Gastrocnemius medialis (tissue), 4 donors: ENCODE results near the gene RAB11A. TPM values are rescaled to one million over a fixed set of nuclear protein-coding genes. Genes with fewer than 3 reads are reported as not detected.

ENCODE experiments used
- ATAC-seq, 2 donors: fragments of 150-250 bp; one replicate each; pipeline ENCODE4 v1.9.1; 2016
- DNase-seq, 2 donors: peaks; one replicate each; pipeline ENCODE4 v3.0.0-alpha.2; 2019
- H3K27ac ChIP-seq, 4 donors: fragments of 200-600 bp; sonication (generic); 1 replicate in 1 of 4; 2 replicates in 3 of 4; pipeline ENCODE4 v1.5.1; 2016 to 2018; ENCODE audit warnings: mild to moderate bottlenecking in 2 of 4, moderate library complexity in 1 of 4
- H3K27me3 ChIP-seq, 3 donors: fragments of 200-600 bp; sonication (generic) in 2 of 3; 1 replicate in 1 of 3; 2 replicates in 2 of 3; pipeline versions ENCODE4 v1.5.1 to v1.6.0; 2016 to 2019; ENCODE audit warnings: mild to moderate bottlenecking in 1 of 3, moderate library complexity in 1 of 3
- H3K36me3 ChIP-seq, 2 donors: fragments of 200-600 bp; sonication (generic) in 1 of 2; one replicate each; pipeline ENCODE4 v1.5.1; 2017 to 2018
- H3K4me1 ChIP-seq, 2 donors: fragments of 200-600 bp; sonication (generic) in 1 of 2; one replicate each; pipeline ENCODE4 v1.5.1; 2016 to 2017; ENCODE audit warnings: mild to moderate bottlenecking in 2 of 2
- H3K4me3 ChIP-seq, 4 donors: fragments of 200-600 bp; sonication (generic) in 3 of 4; 1 replicate in 1 of 4; 2 replicates in 3 of 4; pipeline ENCODE4 v1.5.1; 2016 to 2019; ENCODE audit warnings: mild to moderate bottlenecking in 2 of 4
- H3K9me3 ChIP-seq, 3 donors: fragments of 200-600 bp; sonication (generic) in 2 of 3; 1 replicate in 1 of 3; 2 replicates in 2 of 3; pipeline ENCODE4 v1.5.1; 2016 to 2019
- CTCF ChIP-seq, 5 experiments: fragments of 450-650 bp in 3 of 5; fragments of 200-600 bp in 2 of 5; sonication (generic) in 2 of 5; IDR thresholded peaks in 4 of 5; conservative IDR thresholded peaks in 1 of 5; 1 replicate in 4 of 5; 2 replicates in 1 of 5; pipeline ENCODE4 v1.5.1; 2016 to 2019; ENCODE audit warnings: antibody characterized with exemption in 5 of 5, mild to moderate bottlenecking in 3 of 5, moderate library complexity in 3 of 5
- POLR2A ChIP-seq, 2 donors: fragments of 450-650 bp; IDR thresholded peaks; one replicate each; pipeline ENCODE4 v1.6.1; 2017; ENCODE audit warnings: antibody characterized with exemption in 2 of 2, mild to moderate bottlenecking in 2 of 2, moderate library complexity in 2 of 2
- in situ Hi-C, 4 donors: fragments of 200-750 bp; cut with MboI; loops; one replicate each; pipeline versions ENCODE4 v1.15.0 to v1.8.0; 2017; ENCODE audit warnings: low sequenced_read_pairs in 4 of 4
- intact Hi-C: fragments of 100-400 bp; cut with DNase I; formaldehyde crosslinking; loops from one replicate; pipeline ENCODE4 v1.15.1; 2023; ENCODE audit warnings: low total_unique reads
- total RNA-seq, 4 donors: library from RNA; depleted of rRNA; stranded (reverse); fragments of >200 nt; gene quantifications; one replicate each; pipeline versions ENCODE4 v1.1.0 to v1.2.3, GENCODE V29; 2016

The RAB11A gene
- total RNA-seq, 4 donors from 2014 or later, result 93.0 to 207 (median 166) TPM

GRCh38 chr15:65920121-65920520 lies 50.8 kb downstream of the RAB11A start:
- Histone ChIP-seq H3K4me3 (no peak overlapping the region), H3K36me3 (no peaks in the 10 kb centered on the region), H3K27me3 (no peaks in the 10 kb centered on the region), H3K27ac (no peak overlapping the region), H3K9me3 (no peaks in the 10 kb centered on the region), H3K4me1 (peaks cover 0 to 2% of the 10 kb centered on the region in 2 donors)
- intact Hi-C loops (no loop called here), in situ Hi-C loops (no loop called here)
- no peak for DNase-seq
- TF ChIP-seq CTCF (IDR thresholded peaks at IDR 0.05 in 4 of 5, conservative IDR thresholded peaks at IDR 0.05 in 1 of 5) (no peak), POLR2A (IDR thresholded peaks at IDR 0.05) (no peak)
- ATAC-seq, result no peak

- no peak for TF ChIP-seq CTCF (IDR thresholded peaks at IDR 0.05 in 4 of 5, conservative IDR thresholded peaks at IDR 0.05 in 1 of 5)
- TF ChIP-seq POLR2A (IDR thresholded peaks at IDR 0.05), result no peak
- no peaks in the 10 kb centered on the region for H3K36me3 ChIP-seq
- H3K9me3 ChIP-seq, result no peaks in the 10 kb centered on the region
- H3K27me3 ChIP-seq, result no peaks in the 10 kb centered on the region
- intact Hi-C loops, result no loop called here
- peaks cover 0 to 2% of the 10 kb centered on the region in 2 donors for H3K4me1 ChIP-seq
- H3K27ac ChIP-seq, result no peak overlapping the region
- no peak overlapping the region for H3K4me3 ChIP-seq
- ATAC-seq (no peak), DNase-seq (no peak)
- in situ Hi-C loops, result no loop called here
Measured at GRCh38 chr15:65920825-65921309, 51.6 kb downstream of the RAB11A start.

GRCh38 chr15:65921780-65922179 lies 52.5 kb downstream of the RAB11A start:
- no peaks in the 10 kb centered on the region for H3K27me3 ChIP-seq
- no peaks in the 10 kb centered on the region for H3K36me3 ChIP-seq
- in situ Hi-C loops, result no loop called here
- peaks cover 0 to 2% of the 10 kb centered on the region in 2 donors for H3K4me1 ChIP-seq
- DNase-seq, result no peak
- H3K27ac ChIP-seq, result no peak overlapping the region
- intact Hi-C loops, result no loop called here
- no peak overlapping the region for H3K4me3 ChIP-seq
- no peaks in the 10 kb centered on the region for H3K9me3 ChIP-seq
- TF ChIP-seq CTCF (IDR thresholded peaks at IDR 0.05 in 4 of 5, conservative IDR thresholded peaks at IDR 0.05 in 1 of 5), result no peak
- no peak for TF ChIP-seq POLR2A (IDR thresholded peaks at IDR 0.05)
- no peak for ATAC-seq

GRCh38 chr15:65922621-65923020 lies 53.3 kb downstream of the RAB11A start:
- DNase-seq (no peak), ATAC-seq (no peak)
- Histone ChIP-seq H3K27ac (no peak overlapping the region), H3K36me3 (no peaks in the 10 kb centered on the region), H3K4me3 (no peak overlapping the region), H3K27me3 (no peaks in the 10 kb centered on the region), H3K9me3 (no peaks in the 10 kb centered on the region), H3K4me1 (no peaks in the 10 kb centered on the region)
- TF ChIP-seq POLR2A (IDR thresholded peaks at IDR 0.05), result no peak
- in situ Hi-C loops, result no loop called here
- intact Hi-C loops, result no loop called here

GRCh38 chr15:65923264-65923663 lies 54.0 kb downstream of the RAB11A start:
- ATAC-seq (no peak), DNase-seq (no peak)
- TF ChIP-seq CTCF (IDR thresholded peaks at IDR 0.05 in 4 of 5, conservative IDR thresholded peaks at IDR 0.05 in 1 of 5) (no peak), POLR2A (IDR thresholded peaks at IDR 0.05) (no peak)
- intact Hi-C loops, result no loop called here
- no peaks in the 10 kb centered on the region for H3K9me3 ChIP-seq
- in situ Hi-C loops, result no loop called here
- H3K4me1 ChIP-seq, result no peaks in the 10 kb centered on the region
- H3K27me3 ChIP-seq, result no peaks in the 10 kb centered on the region
- H3K36me3 ChIP-seq, result no peaks in the 10 kb centered on the region
- no peak overlapping the region for H3K4me3 ChIP-seq
- H3K27ac ChIP-seq, result no peak overlapping the region
